HL-60/S4 (cell line): ENCODE data around the gene COX17.

Source experiments
- in situ Hi-C: fragments of 300-500 bp; cut with MboI; formaldehyde crosslinking; loops from 2 replicates; pipeline ENCODE4 v1.14.3; 2022; ENCODE audit warnings: low sequenced_read_pairs

Gene COX17

DNA sequence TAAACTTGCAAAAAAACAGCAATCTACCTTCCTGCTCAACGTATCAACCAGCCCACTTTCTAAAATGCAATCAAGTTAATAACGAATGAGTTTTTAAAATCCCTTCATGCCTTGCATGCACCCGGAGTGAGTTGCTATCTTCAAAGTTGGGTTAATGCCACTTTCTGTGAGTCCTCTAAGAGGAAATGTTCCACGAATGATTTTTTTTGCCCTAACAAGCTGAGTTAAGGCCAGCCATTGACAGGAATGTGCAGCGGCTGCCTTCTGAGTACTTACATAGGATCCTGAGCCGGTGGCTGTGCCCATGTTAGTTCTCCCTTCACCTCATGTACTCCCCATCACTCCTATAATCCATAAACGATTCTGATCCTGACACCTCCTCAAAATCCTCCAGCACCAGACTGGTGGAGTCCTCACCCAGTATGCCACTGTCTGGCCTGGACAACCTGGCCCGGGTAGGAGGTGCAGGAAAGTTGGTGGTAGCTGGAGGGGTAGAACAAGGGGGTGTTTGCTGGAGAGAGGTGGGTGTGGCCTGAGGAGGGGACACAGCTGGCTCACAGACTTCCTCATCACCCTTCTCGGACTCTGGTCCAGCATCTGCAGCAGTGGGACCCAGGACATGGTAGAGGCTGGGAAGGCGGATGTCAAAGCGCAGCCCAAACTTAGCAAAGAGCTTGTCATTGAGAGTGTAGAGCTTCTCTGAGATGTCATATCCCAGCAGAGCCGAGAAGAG, 29.2 kb downstream of the COX17 start:
- in situ Hi-C loops, result no loop called here

DNA sequence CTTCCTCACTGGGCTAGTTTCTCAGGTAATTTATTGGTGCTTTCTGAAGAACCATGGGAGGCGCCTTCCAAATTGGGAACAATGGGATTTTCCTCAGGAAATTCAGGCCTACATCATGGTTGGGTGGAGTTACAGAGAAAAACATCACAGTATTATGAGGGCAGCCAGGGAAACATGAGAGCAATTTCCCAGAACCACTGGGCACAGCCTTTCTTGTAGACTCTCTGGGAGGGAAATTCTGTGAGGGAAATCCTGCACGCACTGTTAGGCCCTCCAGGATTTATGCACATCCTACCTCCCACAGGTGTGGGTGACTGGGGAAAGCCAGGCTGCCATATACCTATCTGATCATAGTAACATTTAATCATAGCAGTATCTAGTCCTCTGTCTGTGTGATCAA, 30.0 kb downstream of the COX17 start:
- in situ Hi-C loops, result no loop called here

DNA sequence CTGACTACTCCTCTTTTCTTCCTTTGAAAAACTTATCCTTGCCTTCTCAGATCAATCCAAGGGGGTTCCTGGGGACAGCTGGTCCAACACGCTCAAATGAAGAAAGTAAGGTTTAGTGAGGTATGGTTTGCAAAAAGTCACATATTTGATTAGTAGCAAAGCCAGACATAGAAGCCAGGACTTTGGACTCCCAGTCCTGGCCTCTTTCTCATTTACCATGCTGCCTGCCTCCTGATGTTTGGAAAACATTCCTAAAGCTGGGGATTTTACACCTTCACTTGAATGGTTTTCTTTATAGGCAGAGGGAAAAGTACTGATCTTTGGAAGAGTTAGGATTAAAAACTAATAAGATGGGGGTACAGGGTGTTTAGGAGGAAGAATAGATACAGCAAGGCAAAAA, 31.4 kb downstream of the COX17 start:
- in situ Hi-C loops, result no loop called here

GRCh38 chr3:119644481-119644880, 32.7 kb downstream of the COX17 start:
- in situ Hi-C loops, result no loop called here

GRCh38 chr3:119643528-119643927, 33.7 kb downstream of the COX17 start:
- in situ Hi-C loops, result no loop called here

DNA sequence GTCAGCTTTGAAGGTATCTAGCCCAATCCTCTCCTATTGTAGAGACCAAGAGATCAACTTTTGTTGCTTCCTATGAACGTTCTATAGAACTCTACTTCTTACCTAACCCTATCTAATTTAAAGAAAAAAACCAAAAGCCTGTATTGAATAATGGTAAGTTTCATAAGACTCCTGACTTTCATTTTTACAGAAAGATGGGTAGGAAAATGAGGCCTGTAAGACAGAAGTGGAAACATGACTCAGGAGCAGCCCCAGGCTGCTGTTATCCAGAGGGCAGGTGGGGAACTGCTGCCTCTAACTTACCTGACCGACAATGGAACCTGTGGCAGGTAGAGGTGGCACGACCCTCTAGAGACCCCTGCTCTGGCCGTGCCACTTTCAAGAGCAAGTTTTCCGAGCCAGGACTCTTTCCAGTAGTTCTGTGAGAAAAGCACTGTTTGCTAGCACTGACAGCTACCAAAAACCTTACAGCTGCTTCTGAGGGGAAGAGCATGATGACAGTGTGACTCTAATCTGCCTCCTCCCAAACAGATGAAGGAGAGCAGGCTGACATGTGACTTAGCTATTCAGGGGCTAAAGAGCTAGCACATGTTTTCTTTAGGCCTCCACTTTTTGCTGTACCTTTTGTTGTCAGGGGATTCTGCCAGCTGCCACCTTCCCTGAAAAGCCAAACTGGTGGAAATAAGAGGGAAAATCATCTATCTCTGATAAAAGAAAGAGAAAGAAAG, 34.3 kb downstream of the COX17 start:
- in situ Hi-C loops, result no loop called here

DNA sequence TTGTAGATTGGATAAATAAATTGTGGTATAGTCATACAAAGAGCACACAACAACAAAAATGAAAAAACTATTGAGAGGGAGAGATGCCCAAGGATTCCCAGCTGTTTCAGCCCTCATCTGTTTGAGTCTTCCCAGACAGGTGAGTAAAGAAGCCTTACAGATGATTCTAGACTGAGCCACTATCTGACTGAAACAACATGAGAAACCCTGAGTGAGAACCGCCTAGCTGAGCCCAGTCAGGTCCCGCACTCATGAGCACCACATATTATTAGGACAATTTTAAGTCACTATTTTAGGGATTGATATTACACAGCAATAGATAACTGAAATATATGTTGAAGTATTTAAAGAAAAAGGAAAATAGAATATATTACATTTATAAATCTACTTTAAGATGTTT, 35.8 kb downstream of the COX17 start:
- in situ Hi-C loops, result no loop called here

GRCh38 chr3:119639494-119640350, 37.5 kb downstream of the COX17 start:
- in situ Hi-C loops, result no loop called here

DNA sequence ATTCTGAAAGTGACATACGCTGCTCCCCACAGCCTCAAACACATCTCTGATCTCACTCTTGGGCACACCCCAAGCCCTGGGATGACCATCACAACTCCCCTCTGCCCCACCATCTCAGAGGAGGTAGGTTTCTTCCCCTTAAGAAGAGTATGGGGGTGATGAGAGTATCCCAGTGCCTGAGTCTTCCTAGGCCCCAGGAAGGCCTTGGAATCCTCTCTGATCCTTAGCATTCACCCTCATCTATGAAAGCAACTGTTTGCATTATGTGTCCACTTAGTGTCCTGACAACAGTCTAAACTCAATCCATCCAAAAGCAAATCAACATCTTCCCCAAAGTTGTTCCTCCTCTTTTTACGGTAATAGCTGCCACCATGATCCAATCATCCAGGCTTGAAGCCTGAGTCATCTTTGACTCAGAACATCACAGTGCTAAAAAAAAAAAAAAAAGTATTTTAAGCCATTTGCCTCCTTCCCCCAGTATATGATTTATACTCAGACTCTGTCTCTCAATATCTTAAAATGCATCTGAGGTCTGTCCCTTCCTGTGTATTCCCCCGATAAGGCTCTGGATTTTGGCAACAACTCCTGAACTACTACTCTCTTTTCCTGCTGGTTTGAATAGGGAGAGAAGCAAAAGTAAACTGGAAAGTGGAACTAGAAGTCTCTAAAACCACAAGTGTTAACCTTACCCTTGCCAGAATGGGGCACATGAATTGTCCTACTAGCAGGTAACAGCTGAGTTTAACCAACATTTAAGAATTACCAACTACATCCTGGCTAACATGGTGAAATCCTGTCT, 39.3 kb downstream of the COX17 start:
- in situ Hi-C loops, result no loop called here

GRCh38 chr3:119636891-119637611, 40.2 kb downstream of the COX17 start:
- in situ Hi-C loops, result no loop called here

GRCh38 chr3:119636249-119636648, 41.0 kb downstream of the COX17 start:
- in situ Hi-C loops, result no loop called here

- in situ Hi-C loops, result no loop called here
Measured at GRCh38 chr3:119635719-119636118, 41.5 kb downstream of the COX17 start.

DNA sequence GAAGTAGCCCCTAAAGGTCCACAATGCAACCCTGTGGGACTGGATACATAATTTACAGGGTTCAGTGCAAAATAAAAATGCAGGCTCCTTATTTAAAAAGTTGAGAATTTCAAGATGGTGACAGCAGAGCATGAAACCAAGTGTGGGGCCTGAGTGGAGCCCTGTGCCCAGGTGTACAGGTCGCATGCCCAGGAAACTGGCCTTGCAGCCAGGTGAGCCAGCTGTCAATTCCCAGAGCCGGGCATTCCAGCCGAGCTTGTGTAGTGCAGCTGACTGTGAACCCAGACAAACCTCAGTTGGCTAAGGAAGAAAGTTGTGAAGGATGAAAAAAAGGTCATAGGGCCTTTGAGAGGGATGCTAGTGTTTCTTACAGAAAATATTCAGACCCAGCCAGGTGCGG, 44.4 kb downstream of the COX17 start:
- in situ Hi-C loops, result no loop called here

DNA sequence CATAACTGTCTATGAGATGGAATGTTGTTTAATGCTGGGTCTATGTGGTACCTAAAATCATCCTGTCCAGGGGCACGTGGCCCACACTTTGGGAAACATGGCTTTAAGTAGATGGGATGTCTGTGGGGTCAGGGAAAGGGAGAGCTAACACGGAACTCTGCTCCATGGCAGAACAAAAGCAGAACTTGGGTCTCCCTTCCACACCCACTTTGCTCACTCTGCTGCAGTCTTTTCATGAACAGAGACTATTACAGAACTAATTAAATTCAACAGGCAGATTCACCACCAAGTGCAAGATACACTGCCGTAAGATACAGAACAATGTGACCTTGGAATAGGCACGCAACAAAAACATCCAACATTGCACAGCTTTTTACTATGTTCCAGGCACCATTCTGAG, 45.0 kb downstream of the COX17 start:
- in situ Hi-C loops, result no loop called here

- in situ Hi-C loops, result no loop called here
Measured at GRCh38 chr3:119631516-119631915, 45.7 kb downstream of the COX17 start.

GRCh38 chr3:119630880-119631329, 46.3 kb downstream of the COX17 start:
- in situ Hi-C loops, result no loop called here

- in situ Hi-C loops, result no loop called here
Measured at GRCh38 chr3:119630128-119630879, 46.9 kb downstream of the COX17 start.

GRCh38 chr3:119628816-119629445, 48.3 kb downstream of the COX17 start:
- in situ Hi-C loops, result no loop called here

DNA sequence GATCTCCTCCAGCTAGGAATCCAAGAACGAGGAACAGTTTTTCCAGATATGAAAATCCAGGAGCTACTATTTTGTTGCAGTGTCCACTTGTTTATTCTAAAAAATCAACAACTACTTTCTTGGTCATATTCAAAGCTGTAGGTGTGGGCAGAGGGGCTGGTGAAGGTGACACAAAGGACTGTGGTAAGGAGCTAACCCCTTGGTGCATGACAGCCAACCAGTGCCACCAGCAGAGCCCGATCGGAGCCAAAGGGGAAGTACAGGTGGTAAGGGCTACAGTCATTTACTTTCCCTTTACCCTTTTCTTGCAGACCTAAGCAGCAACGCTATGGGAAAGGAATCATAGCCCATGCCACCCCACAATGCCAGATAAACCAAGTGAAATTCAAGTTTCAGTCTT, 48.8 kb downstream of the COX17 start:
- in situ Hi-C loops, result no loop called here
